Fibroblast of villous mesenchyme (primary cell): ENCODE data around the gene SH3RF3. TPM values are rescaled to one million over a fixed set of nuclear protein-coding genes. Genes with fewer than 3 reads are reported as not detected.

Experiments used
- DNase-seq: peaks from one replicate; pipeline ENCODE4 v3.0.0-alpha.2; 2010; ENCODE audit warnings: low read depth
- H3K4me3 ChIP-seq: 2 replicates; pipeline ENCODE4 v1.5.1; 2011; ENCODE audit warnings: low read depth, mild to moderate bottlenecking, low read length
- total RNA-seq: library from RNA; depleted of rRNA; stranded (reverse); fragments of >200 nt; gene quantifications from 2 replicates; pipeline ENCODE4 v1.2.3, GENCODE V29; 2012
- TF ChIP-seq, protein P1 (sequence below): IDR thresholded peaks from 2 replicates; pipeline ENCODE4 v1.5.1; 2012; ENCODE audit warnings: low read depth, mild to moderate bottlenecking, low read length; ENCODE audit not compliant: insufficient read depth

Gene SH3RF3
- total RNA-seq, 1 donor, result 13.4 TPM

DNA sequence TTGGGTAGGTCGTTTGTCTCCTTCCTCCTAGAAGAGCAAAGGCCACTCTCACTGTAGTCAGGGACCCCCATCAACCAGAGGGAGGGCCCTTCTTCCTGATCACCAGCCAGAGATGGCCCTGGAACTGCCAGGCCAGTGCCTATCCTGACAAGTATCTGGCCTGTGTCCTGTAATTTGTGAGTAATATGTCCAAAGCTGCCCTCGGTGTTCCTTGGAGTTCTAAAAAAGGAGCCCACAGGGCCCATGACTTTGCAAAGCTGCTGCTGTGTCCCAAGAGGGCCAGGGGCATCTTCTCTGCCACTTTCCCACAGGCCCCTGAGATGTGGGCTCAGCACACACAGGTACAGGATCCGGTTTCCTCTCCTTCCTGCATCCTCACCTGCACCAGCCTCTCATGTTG, 272.4 kb downstream of the SH3RF3 start:
- TF ChIP-seq, protein P1, sequence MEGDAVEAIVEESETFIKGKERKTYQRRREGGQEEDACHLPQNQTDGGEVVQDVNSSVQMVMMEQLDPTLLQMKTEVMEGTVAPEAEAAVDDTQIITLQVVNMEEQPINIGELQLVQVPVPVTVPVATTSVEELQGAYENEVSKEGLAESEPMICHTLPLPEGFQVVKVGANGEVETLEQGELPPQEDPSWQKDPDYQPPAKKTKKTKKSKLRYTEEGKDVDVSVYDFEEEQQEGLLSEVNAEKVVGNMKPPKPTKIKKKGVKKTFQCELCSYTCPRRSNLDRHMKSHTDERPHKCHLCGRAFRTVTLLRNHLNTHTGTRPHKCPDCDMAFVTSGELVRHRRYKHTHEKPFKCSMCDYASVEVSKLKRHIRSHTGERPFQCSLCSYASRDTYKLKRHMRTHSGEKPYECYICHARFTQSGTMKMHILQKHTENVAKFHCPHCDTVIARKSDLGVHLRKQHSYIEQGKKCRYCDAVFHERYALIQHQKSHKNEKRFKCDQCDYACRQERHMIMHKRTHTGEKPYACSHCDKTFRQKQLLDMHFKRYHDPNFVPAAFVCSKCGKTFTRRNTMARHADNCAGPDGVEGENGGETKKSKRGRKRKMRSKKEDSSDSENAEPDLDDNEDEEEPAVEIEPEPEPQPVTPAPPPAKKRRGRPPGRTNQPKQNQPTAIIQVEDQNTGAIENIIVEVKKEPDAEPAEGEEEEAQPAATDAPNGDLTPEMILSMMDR, result no peak
- H3K4me3 ChIP-seq, result no peak overlapping the region
- DNase-seq, result no peak

DNA sequence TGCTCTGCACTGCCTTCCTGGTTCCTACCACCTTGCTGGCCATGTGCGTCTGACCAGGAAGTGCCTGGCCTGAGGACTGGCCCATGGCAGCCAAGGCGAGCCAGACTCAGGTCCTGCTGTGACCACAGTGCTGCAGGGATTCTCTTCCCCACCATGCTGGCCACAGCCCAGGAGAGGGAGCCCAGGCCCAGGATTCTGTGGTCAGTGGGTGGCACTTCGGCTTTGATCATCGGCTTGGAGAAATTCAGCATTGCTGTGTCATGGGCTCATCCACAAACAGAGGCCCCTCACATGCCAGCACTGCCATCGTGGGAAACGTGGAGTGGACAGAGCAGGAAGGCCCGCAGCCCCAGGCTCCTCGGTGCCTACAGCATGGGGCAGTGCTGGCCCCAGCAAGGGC, 273.2 kb downstream of the SH3RF3 start:
- no peak for DNase-seq
- no peak overlapping the region for H3K4me3 ChIP-seq
- TF ChIP-seq, protein P1, result no peak

DNA sequence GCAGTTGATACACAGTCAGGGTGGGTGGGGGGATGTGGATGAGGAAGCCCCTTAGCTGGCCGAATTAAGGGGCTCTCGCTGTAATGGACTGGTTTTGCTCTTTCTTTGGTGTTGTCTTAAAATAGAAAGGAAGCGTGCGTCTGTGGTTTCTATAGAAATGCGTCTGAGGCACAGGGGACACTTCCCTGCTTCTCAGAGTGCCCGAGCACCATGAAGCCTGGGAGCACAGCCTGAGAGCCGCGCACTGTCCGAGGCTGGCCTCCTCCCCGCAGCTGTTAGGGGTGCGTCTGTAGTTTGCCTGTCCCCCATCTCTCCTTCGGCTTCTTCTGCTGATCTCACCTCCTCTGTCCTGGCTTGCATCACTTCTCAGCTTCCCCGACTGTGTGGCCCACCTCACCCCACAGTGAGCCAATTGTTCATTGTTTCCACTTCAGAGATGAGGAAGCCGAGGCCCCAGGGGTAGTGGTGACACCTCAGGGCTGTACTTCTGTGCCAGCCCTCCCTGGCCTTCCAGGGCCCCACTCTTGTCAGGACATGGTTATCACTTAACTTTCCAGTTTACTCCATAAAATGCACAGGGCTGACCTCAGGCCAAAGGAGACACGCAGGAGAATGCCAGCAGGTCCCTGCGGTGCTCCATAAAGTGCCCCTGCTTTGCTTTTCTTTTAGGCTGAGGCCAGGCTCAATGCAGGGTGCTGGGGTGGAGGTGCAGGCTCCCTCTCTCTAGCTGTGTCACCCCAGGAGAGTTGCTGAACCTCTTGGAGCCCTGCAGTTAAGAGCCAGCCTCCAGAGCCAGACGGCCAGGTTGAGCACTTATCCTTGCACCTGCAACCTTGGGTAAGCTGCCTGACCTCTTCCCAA, 274.2 kb downstream of the SH3RF3 start:
- TF ChIP-seq, protein P1, result no peak
- no peak overlapping the region for H3K4me3 ChIP-seq
- DNase-seq, result no peak

DNA sequence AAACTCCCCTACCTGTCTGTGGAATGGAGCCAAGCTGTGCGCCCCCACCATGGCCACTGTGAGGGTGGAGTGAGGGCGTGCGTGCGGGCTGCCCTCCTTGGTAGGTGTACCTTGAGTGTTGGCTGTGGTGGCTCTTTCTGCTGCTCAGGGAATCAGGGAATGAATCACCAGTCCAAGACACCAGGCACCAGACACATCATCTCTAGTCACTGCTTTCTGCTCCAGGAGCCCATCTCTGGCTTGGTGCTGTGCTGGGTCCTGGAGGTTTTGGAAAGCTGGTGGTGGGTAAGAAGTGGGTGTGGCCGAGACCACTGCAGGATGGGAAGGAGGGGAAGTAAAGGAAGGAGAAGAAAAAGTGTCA, 274.8 kb downstream of the SH3RF3 start:
- H3K4me3 ChIP-seq, result no peak overlapping the region
- TF ChIP-seq, protein P1, result no peak
- DNase-seq, result no peak

DNA sequence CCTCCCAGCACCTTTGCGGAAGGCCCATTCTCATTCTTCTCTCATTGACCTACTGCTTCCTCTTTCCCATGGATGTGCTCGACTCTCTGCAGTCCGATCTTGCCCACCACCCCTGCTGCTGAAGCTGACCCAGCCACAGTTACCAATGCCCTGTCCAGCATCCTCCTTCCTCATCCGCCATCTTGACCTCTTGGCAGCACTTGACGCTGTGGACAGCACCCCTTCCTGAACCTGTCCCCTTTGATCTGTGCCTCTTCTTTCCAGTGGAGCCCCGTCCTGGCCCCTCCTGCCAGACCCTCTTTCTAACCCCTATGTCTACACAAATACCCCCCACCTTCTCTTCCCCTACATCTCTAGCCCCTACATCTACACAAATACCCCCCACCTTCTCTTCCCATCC, 275.7 kb downstream of the SH3RF3 start:
- H3K4me3 ChIP-seq, result no peak overlapping the region
- DNase-seq, result no peak
- TF ChIP-seq, protein P1, result no peak

DNA sequence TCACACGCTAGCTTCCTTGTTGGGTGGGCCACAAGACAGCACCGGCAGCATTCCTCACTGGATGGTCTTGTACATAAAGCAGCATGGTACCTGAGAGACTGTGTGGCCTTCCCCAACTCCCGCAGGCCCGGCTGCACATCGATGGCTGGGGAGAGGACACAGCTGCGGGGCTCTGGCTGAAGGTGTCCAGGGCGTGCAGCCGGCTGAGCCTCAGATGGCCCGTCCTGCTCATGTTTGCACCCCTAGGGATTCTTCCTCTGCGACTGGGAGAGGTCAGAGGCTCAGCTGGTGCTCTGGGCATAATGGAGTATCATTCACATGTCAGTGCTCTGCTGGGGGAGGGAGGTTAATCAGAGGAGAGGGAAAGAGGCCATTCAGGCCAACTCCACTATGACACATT, 276.9 kb downstream of the SH3RF3 start:
- TF ChIP-seq, protein P1, result no peak
- no peak for DNase-seq

DNA sequence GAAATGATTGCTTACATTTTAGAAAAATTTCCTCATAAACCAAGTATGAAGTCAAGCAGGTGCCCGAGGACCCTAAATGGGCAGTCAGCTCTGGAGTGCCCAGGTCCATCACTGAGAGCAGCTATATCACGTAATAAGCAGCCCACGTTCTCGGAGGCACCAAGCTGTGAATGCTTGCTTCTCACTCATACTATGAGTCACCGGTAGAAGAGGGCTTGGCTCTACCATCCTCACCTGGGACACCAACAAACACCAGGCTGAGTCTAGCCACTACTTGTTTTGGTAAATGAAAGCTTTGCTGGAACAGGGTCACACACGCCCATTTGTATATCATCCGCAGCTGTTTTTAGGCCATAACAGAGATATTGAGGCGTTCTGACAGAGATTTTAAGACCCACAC, 277.3 kb downstream of the SH3RF3 start:
- no peak for DNase-seq
- H3K4me3 ChIP-seq, result no peak overlapping the region
- TF ChIP-seq, protein P1, result no peak

More for the DNA sequence above, 276.9 kb downstream of the SH3RF3 start:
- H3K4me3 ChIP-seq, result no peak overlapping the region
